CD14-positive monocyte (primary cell): ENCODE measurements around the gene HP. TPM values are rescaled to one million over a fixed set of nuclear protein-coding genes. Genes with fewer than 3 reads are reported as not detected.

Experiments used
- DNase-seq, 3 donors: peaks; one replicate each; pipeline ENCODE4 v3.0.0-alpha.2; 2011 to 2022
- H2AFZ ChIP-seq: 2 replicates; pipeline ENCODE4 v1.6.0; 2012; ENCODE audit warnings: mild to moderate bottlenecking, low read depth, low read length, inconsistent platforms; ENCODE audit not compliant: insufficient read depth, poor library complexity, severe bottlenecking
- H3K27ac ChIP-seq, 2 donors: 1 replicate in 1 of 2; 2 replicates in 1 of 2; pipeline ENCODE4 v1.5.1; 2012 to 2013; ENCODE audit warnings: low read length in 2 of 2, control low read depth in 1 of 2, inconsistent platforms in 1 of 2, low read depth in 1 of 2, mild to moderate bottlenecking in 1 of 2
- H3K27me3 ChIP-seq, 2 donors: one replicate each; pipeline versions ENCODE4 v1.6.0 to v1.6.1; 2011 to 2013; ENCODE audit warnings: low read length in 2 of 2; ENCODE audit not compliant: control insufficient read depth in 2 of 2, insufficient read depth in 2 of 2
- H3K36me3 ChIP-seq, 2 donors: replicated peaks in 1 of 2; 1 replicate in 1 of 2; 2 replicates in 1 of 2; pipeline versions ENCODE4 v1.5.1 to v1.6.1; 2012 to 2013; ENCODE audit warnings: low read length in 2 of 2, control low read depth in 1 of 2, inconsistent platforms in 1 of 2, mild to moderate bottlenecking in 1 of 2; ENCODE audit not compliant: insufficient read depth in 2 of 2, control insufficient read depth in 1 of 2
- H3K4me1 ChIP-seq, 2 donors: 1 replicate in 1 of 2; 2 replicates in 1 of 2; pipeline versions ENCODE4 v1.5.1 to v1.6.1; 2012 to 2013; ENCODE audit warnings: low read length in 2 of 2, control low read depth in 1 of 2, inconsistent platforms in 1 of 2, mild to moderate bottlenecking in 1 of 2, moderate library complexity in 1 of 2; ENCODE audit not compliant: insufficient read depth in 2 of 2, control insufficient read depth in 1 of 2
- H3K4me2 ChIP-seq: replicated peaks from 2 replicates; pipeline ENCODE3; 2012; ENCODE audit warnings: low read length, moderate library complexity, mild to moderate bottlenecking; ENCODE audit not compliant: poor library complexity, severe bottlenecking; ENCODE audit errors: extremely low read depth
- H3K4me3 ChIP-seq, 3 experiments: fragments of 200-600 bp in 1 of 3; sonication (generic) in 1 of 3; replicated peaks in 1 of 3; 1 replicate in 2 of 3; 2 replicates in 1 of 3; pipeline ENCODE4 v1.5.1; 2011 to 2013; ENCODE audit warnings: low read length in 3 of 3, mild to moderate bottlenecking in 3 of 3, control low read depth in 2 of 3, low read depth in 2 of 3, inconsistent platforms in 1 of 3, moderate library complexity in 1 of 3
- H3K79me2 ChIP-seq: 2 replicates; pipeline ENCODE4 v1.6.0; 2012; ENCODE audit warnings: mild to moderate bottlenecking, control low read depth, inconsistent platforms, low read length, moderate library complexity; ENCODE audit not compliant: insufficient read depth
- H3K9ac ChIP-seq: 2 replicates; pipeline ENCODE4 v1.6.0; 2017; ENCODE audit warnings: low read length, mild to moderate bottlenecking; ENCODE audit not compliant: insufficient read depth, poor library complexity, severe bottlenecking
- H3K9me3 ChIP-seq, 2 donors: replicated peaks in 1 of 2; 1 replicate in 1 of 2; 2 replicates in 1 of 2; pipeline versions ENCODE4 v1.5.1 to v1.6.1; 2012 to 2013; ENCODE audit warnings: low read length in 2 of 2, control low read depth in 1 of 2; ENCODE audit not compliant: control insufficient read depth in 1 of 2, insufficient read depth in 1 of 2
- H4K20me1 ChIP-seq: 2 replicates; pipeline ENCODE4 v1.6.0; 2012; ENCODE audit warnings: mild to moderate bottlenecking, low read length, control low read depth, moderate library complexity; ENCODE audit not compliant: insufficient read depth
- H3K27ac Mint-ChIP-seq, 7 donors: one replicate each; pipeline ENCODE4 v1.8.0; 2020; ENCODE audit warnings: mild to moderate bottlenecking in 7 of 7, mixed read lengths in 7 of 7, moderate library complexity in 6 of 7, inconsistent platforms in 2 of 7
- H3K27me3 Mint-ChIP-seq, 3 donors: one replicate each; pipeline ENCODE4 v1.8.0; 2021 to 2022; ENCODE audit warnings: low read depth in 3 of 3, mild to moderate bottlenecking in 3 of 3, mixed read lengths in 3 of 3, moderate library complexity in 3 of 3, inconsistent platforms in 1 of 3
- H3K36me3 Mint-ChIP-seq, 2 donors: one replicate each; pipeline ENCODE4 v1.8.0; 2020; ENCODE audit warnings: mixed read lengths in 2 of 2, inconsistent platforms in 1 of 2, mild to moderate bottlenecking in 1 of 2
- H3K4me1 Mint-ChIP-seq: one replicate; pipeline ENCODE4 v1.8.0; 2020; ENCODE audit warnings: mild to moderate bottlenecking, mixed read lengths
- H3K4me3 Mint-ChIP-seq, 2 donors: one replicate each; pipeline ENCODE4 v1.8.0; 2020; ENCODE audit warnings: mild to moderate bottlenecking in 2 of 2, mixed read lengths in 2 of 2, moderate library complexity in 1 of 2
- H3K9me3 Mint-ChIP-seq, 7 donors: one replicate each; pipeline ENCODE4 v1.8.0; 2020 to 2022; ENCODE audit warnings: mixed read lengths in 7 of 7, mild to moderate bottlenecking in 6 of 7, moderate library complexity in 6 of 7, inconsistent platforms in 2 of 7
- WGBS: methylation state at CpG from one replicate; pipeline ENCODE4 v1.1.5; 2013; ENCODE audit warnings: missing lambda C conversion rate; ENCODE audit not compliant: insufficient coverage; 5-methylcytosine and 5-hydroxymethylcytosine counted together
- intact Hi-C, 2 donors: fragments of 100-400 bp; cut with micrococcal nuclease; formaldehyde crosslinking; loops; one replicate each; pipeline versions ENCODE4 v1.15.0 to v1.15.1; 2023
- polyA plus RNA-seq, 3 donors: library from polyadenylated mRNA; depleted of rRNA in 1 of 3; unstranded in 2 of 3; stranded (reverse) in 1 of 3; fragments of 300-500 nt in 2 of 3; fragments of >200 nt in 1 of 3; fragmentation: Illumina TruSeq in 2 of 3; gene quantifications; 1 replicate in 2 of 3; 2 replicates in 1 of 3; pipeline ENCODE4 v1.2.3, GENCODE V29; 2012 to 2021
- TF ChIP-seq, protein P1 (sequence below): fragments of 200-600 bp; IDR thresholded peaks from one replicate; pipeline ENCODE4 v1.8.0; 2022; ENCODE audit warnings: antibody characterized with exemption, mild to moderate bottlenecking

Gene HP
- polyA plus RNA-seq, 3 donors: 9.3 to 59.4 (median 47.8) TPM

DNA sequence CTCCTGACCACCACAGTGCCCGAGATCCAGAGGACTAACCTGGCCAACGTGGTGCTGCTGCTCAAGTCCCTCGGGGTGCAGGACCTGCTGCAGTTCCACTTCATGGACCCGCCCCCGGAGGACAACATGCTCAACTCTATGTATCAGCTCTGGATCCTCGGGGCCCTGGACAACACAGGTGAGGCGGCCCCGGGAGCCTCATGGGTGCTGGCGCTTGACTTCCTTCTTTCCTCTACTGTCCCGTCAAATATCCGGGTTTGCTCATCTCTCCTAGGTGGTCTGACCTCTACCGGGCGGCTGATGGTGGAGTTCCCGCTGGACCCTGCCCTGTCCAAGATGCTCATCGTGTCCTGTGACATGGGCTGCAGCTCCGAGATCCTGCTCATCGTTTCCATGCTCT is 53.1 kb downstream of the HP start:
- no peak overlapping the region for H3K27ac Mint-ChIP-seq
- Histone ChIP-seq H3K4me2 (no peak overlapping the region), H3K4me1 (no peaks in the 10 kb centered on the region), H2AFZ (no peak overlapping the region), H3K9me3 (no peaks in the 10 kb centered on the region), H3K27me3 (no peaks in the 10 kb centered on the region), H3K36me3 (peaks cover 99 to 100% of the 10 kb centered on the region in 2 donors), H3K79me2 (no peaks in the 10 kb centered on the region), H3K9ac (no peak overlapping the region), H4K20me1 (no peaks in the 10 kb centered on the region), H3K4me3 (no peak overlapping the region), H3K27ac (no peak overlapping the region)
- H3K9me3 Mint-ChIP-seq: no peaks in the 10 kb centered on the region
- H3K27me3 Mint-ChIP-seq: peaks cover 0 to 2% (median 0%) of the 10 kb centered on the region in 3 donors
- no peak overlapping the region for H3K4me3 Mint-ChIP-seq
- DNase-seq: no peak
- WGBS: 96% methylated on average over 17 of the region's 17 CpGs
- H3K36me3 Mint-ChIP-seq: peaks cover 100% of the 10 kb centered on the region in 2 donors
- intact Hi-C loops: no loop called here
- TF ChIP-seq, protein P1, sequence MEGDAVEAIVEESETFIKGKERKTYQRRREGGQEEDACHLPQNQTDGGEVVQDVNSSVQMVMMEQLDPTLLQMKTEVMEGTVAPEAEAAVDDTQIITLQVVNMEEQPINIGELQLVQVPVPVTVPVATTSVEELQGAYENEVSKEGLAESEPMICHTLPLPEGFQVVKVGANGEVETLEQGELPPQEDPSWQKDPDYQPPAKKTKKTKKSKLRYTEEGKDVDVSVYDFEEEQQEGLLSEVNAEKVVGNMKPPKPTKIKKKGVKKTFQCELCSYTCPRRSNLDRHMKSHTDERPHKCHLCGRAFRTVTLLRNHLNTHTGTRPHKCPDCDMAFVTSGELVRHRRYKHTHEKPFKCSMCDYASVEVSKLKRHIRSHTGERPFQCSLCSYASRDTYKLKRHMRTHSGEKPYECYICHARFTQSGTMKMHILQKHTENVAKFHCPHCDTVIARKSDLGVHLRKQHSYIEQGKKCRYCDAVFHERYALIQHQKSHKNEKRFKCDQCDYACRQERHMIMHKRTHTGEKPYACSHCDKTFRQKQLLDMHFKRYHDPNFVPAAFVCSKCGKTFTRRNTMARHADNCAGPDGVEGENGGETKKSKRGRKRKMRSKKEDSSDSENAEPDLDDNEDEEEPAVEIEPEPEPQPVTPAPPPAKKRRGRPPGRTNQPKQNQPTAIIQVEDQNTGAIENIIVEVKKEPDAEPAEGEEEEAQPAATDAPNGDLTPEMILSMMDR: no peak
- H3K4me1 Mint-ChIP-seq: no peaks in the 10 kb centered on the region

DNA sequence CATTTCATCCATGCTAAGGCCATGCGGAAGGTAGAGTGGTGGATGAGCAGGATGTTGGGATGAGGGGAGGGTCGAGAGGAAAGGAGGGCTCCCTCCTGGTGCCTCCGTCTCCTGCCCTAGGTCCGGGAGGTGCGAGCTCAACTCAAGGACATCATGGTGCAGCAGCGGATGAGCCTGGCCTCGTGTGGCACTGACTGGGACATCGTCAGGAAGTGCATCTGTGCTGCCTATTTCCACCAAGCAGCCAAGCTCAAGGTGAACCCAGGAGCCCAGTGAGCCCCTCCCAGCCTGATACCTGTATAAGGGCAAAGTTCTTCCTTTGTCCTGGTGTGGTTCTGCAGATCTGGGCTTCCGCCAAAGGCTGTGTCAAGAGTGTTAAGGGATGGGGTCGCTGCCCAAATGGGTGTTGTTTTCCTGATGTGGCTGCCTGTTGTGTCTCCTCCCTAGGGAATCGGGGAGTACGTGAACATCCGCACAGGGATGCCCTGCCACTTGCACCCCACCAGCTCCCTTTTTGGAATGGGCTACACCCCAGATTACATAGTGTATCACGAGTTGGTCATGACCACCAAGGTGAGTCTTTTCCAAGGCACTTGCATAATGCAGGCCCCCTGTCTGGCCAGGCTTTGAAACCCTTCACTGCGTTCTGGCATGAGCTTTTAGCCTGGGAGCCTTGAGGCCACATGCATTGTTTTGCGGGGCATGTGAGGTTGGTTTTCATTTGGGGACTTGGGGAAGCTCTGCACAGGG is 54.2 kb downstream of the HP start:
- H2AFZ ChIP-seq: no peak overlapping the region
- H3K9me3 ChIP-seq: no peaks in the 10 kb centered on the region
- no peak overlapping the region for H3K27ac Mint-ChIP-seq
- H3K36me3 Mint-ChIP-seq: peaks cover 100% of the 10 kb centered on the region in 2 donors
- intact Hi-C loops: no loop called here
- H3K79me2 ChIP-seq: no peaks in the 10 kb centered on the region
- H3K27me3 Mint-ChIP-seq: peaks cover 0 to under 1% (median 0%) of the 10 kb centered on the region in 3 donors
- peaks cover 99 to 100% of the 10 kb centered on the region in 2 donors for H3K36me3 ChIP-seq
- no peaks in the 10 kb centered on the region for H3K27me3 ChIP-seq
- no peak for DNase-seq
- H3K4me2 ChIP-seq: no peak overlapping the region
- no peak overlapping the region for H3K4me3 ChIP-seq
- H3K9me3 Mint-ChIP-seq: no peaks in the 10 kb centered on the region
- no peaks in the 10 kb centered on the region for H3K4me1 Mint-ChIP-seq
- no peaks in the 10 kb centered on the region for H3K4me1 ChIP-seq
- TF ChIP-seq, protein P1: no peak
- H4K20me1 ChIP-seq: no peaks in the 10 kb centered on the region
- no peak overlapping the region for H3K27ac ChIP-seq
- no peak overlapping the region for H3K4me3 Mint-ChIP-seq
- WGBS: 94% methylated on average over 16 of the region's 16 CpGs
- no peak overlapping the region for H3K9ac ChIP-seq
